ENCODE measurements around the gene S100A4. TPM values are rescaled to one million over a fixed set of nuclear protein-coding genes. Genes with fewer than 3 reads are reported as not detected.

The S100A4 gene
- total RNA-seq, 1 experiment from 2014 or later = 384 TPM

- peaks cover 45 to 73% of the 10 kb centered on the region in 2 experiments for H3K4me1 ChIP-seq (ENCODE audit: control insufficient read depth in 1 of 2, insufficient read depth in 2 of 2, low read length in 2 of 2)
- H3K27me3 ChIP-seq (ENCODE audit: insufficient read depth, low read length) = no peaks in the 10 kb centered on the region
- ChIA-PET CTCF (interaction anchor here (1.0 to 2.6 kb wide), 5 partner anchors 9 to 41 kb away, joined by 3 to 11 read pairs (median 3); no protein-coding TSS in a partner anchor), RAD21 (ENCODE audit: low non-redundant PET in 1 of 2, low total read pairs in 2 of 2, uncharacterized antibody in 2 of 2, unreplicated experiment in 2 of 2) (interaction anchor here in 1 of 2 experiments (0.6 kb wide), 1 partner anchor 20 kb away, joined by 3 read pairs; no protein-coding TSS in a partner anchor), POLR2A (interaction anchor here (1.1 to 8.1 kb wide), 5 partner anchors 9 to 46 kb away, joined by 3 to 78 read pairs (median 8); partner anchors contain the start of genes S100A2 and S100A6)
- H3K79me2 ChIP-seq (ENCODE audit: insufficient read depth, low read length) = no peaks in the 10 kb centered on the region
- intact Hi-C loops (cut with micrococcal nuclease) = no loop called here
- no peak overlapping the region for H3K27ac ChIP-seq (ENCODE audit: low read depth, low read length)
- no peaks in the 10 kb centered on the region for H3K9me3 ChIP-seq (ENCODE audit: control insufficient read depth in 1 of 2, insufficient read depth in 1 of 2, low read depth in 1 of 2, low read length in 2 of 2)
- no peak for DNase-seq (ENCODE audit: low read depth, low spot score)
- no peak overlapping the region for H3K4me3 ChIP-seq (replicated peaks in 1 of 2; ENCODE audit: low read depth in 1 of 2, low read length in 2 of 2)
- no peak overlapping the region for H2AFZ ChIP-seq (ENCODE audit: low read depth, low read length, poor library complexity, severe bottlenecking)
- TF ChIP-seq REST (IDR thresholded peaks at IDR 0.05; ENCODE audit: low read depth) = no peak
- TF ChIP-seq, protein P1, sequence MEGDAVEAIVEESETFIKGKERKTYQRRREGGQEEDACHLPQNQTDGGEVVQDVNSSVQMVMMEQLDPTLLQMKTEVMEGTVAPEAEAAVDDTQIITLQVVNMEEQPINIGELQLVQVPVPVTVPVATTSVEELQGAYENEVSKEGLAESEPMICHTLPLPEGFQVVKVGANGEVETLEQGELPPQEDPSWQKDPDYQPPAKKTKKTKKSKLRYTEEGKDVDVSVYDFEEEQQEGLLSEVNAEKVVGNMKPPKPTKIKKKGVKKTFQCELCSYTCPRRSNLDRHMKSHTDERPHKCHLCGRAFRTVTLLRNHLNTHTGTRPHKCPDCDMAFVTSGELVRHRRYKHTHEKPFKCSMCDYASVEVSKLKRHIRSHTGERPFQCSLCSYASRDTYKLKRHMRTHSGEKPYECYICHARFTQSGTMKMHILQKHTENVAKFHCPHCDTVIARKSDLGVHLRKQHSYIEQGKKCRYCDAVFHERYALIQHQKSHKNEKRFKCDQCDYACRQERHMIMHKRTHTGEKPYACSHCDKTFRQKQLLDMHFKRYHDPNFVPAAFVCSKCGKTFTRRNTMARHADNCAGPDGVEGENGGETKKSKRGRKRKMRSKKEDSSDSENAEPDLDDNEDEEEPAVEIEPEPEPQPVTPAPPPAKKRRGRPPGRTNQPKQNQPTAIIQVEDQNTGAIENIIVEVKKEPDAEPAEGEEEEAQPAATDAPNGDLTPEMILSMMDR (IDR thresholded peaks at IDR 0.05 in 2 of 3, conservative IDR thresholded peaks at IDR 0.05 in 1 of 3; ENCODE audit: borderline replicate concordance in 1 of 3, insufficient read depth in 1 of 3, low read depth in 2 of 3, low read length in 2 of 3) = peak in 2 of 3 experiments; percentile 36 to 46; a peak in 4 of 6 replicates
- ATAC-seq = peak; percentile 54
- H3K9me2 ChIP-seq (ENCODE audit: insufficient read depth) = no peaks in the 10 kb centered on the region
- peak overlapping the region; percentile 42; the same call in 1 of the 2 replicates for H3K4me2 ChIP-seq (ENCODE audit: low read length)
- no peaks in the 10 kb centered on the region for H4K20me1 ChIP-seq (ENCODE audit: insufficient read depth)
- H3K36me3 ChIP-seq (ENCODE audit: control insufficient read depth in 1 of 2, insufficient read depth in 2 of 2, low read length in 2 of 2) = no peaks in the 10 kb centered on the region
- BruUV-seq (replicated peaks) = no TSS peak
- H3K9ac ChIP-seq (ENCODE audit: low read length) = peak overlapping the region; percentile 20; the same call in 1 of the 2 replicates
Observed at GRCh38 chr1:153552335-153552734, 6.7 kb upstream of the S100A4 start.
